ENCODE results near the gene OR11G2. TPM values are rescaled to one million over a fixed set of nuclear protein-coding genes. Genes with fewer than 3 reads are reported as not detected.
"Not testable (repeated sequence)": the region's sequence is repeated elsewhere in the genome, so short reads cannot be mapped to it uniquely, and the experiment has no call there.

The OR11G2 gene
- polyA plus RNA-seq (ENCODE audit: insufficient read length in 3 of 3): under 1 TPM in 1 of 3 donors, not detected in 2; 0.05 TPM
- long read RNA-seq, donor 1: 0 reads
- long read RNA-seq, donor 2: 0 reads
- long read RNA-seq, donor 3: 0 reads
- long read RNA-seq, donor 4: 0 reads
- long read RNA-seq, donor 5: 0 reads
- long read RNA-seq, donor 6: 0 reads
- long read RNA-seq, donor 7, partial matches to known transcripts: 97 of 212 reads
- long read RNA-seq, donor 7, other reads (novel, unspliced or antisense): 115 of 212 reads
- long read RNA-seq, donor 8: 0 reads
- long read RNA-seq, donor 9: 0 reads
- long read RNA-seq, donor 10: 0 reads
- long read RNA-seq, donor 11: 0 reads
- long read RNA-seq, donor 12: 0 reads
- long read RNA-seq, donor 13: 0 reads
- long read RNA-seq, donor 14: 0 reads
- long read RNA-seq, donor 15: 0 reads
- long read RNA-seq, donor 16: 0 reads

- DNase-seq (ENCODE audit: extremely low read depth in 1 of 11, low read depth in 9 of 11, low spot score in 4 of 11): no peak
These were observed at the start of gene OR11G2 for GRCh38 chr14:20190596-20190995. Gene OR11G2 (plus strand): TSS chr14:20190896. CDS start chr14:20197438, 6,542 bp downstream.

GRCh38 chr14:20143911-20144310 lies 46.8 kb upstream of the OR11G2 start:
- no peak for DNase-seq (ENCODE audit: extremely low read depth in 1 of 11, low read depth in 9 of 11, low spot score in 4 of 11)

- DNase-seq (ENCODE audit: extremely low read depth in 1 of 11, low read depth in 9 of 11, low spot score in 4 of 11): no peak
These were observed 45.9 kb upstream of the OR11G2 start for GRCh38 chr14:20144820-20145219.

GRCh38 chr14:20164462-20164861 lies 26.2 kb upstream of the OR11G2 start:
- no peak for DNase-seq (ENCODE audit: extremely low read depth in 1 of 11, low read depth in 9 of 11, low spot score in 4 of 11)

GRCh38 chr14:20167091-20167490 lies 23.6 kb upstream of the OR11G2 start:
- DNase-seq (ENCODE audit: extremely low read depth in 1 of 11, low read depth in 9 of 11, low spot score in 4 of 11): no peak

GRCh38 chr14:20169852-20170251 lies 20.8 kb upstream of the OR11G2 start:
- DNase-seq (ENCODE audit: extremely low read depth in 1 of 11, low read depth in 9 of 11, low spot score in 4 of 11): not testable (repeated sequence)

- not testable (repeated sequence) for DNase-seq (ENCODE audit: extremely low read depth in 1 of 11, low read depth in 9 of 11, low spot score in 4 of 11)
These were observed 16.5 kb upstream of the OR11G2 start for GRCh38 chr14:20174205-20174604.

- DNase-seq (ENCODE audit: extremely low read depth in 1 of 11, low read depth in 9 of 11, low spot score in 4 of 11): no peak
These were observed 14.4 kb upstream of the OR11G2 start for GRCh38 chr14:20176330-20176729.

- DNase-seq (ENCODE audit: extremely low read depth in 1 of 11, low read depth in 9 of 11, low spot score in 4 of 11): no peak
These were observed 13.2 kb upstream of the OR11G2 start for GRCh38 chr14:20177433-20177974.

GRCh38 chr14:20179218-20179617 lies 11.5 kb upstream of the OR11G2 start:
- no peak for DNase-seq (ENCODE audit: extremely low read depth in 1 of 11, low read depth in 9 of 11, low spot score in 4 of 11)

- DNase-seq (ENCODE audit: extremely low read depth in 1 of 11, low read depth in 9 of 11, low spot score in 4 of 11): no peak
These were observed 10.8 kb upstream of the OR11G2 start for GRCh38 chr14:20179880-20180279.

- DNase-seq (ENCODE audit: extremely low read depth in 1 of 11, low read depth in 9 of 11, low spot score in 4 of 11): no peak
These were observed 10.2 kb upstream of the OR11G2 start for GRCh38 chr14:20180486-20180885.

GRCh38 chr14:20184181-20184580 lies 6.5 kb upstream of the OR11G2 start:
- no peak for DNase-seq (ENCODE audit: extremely low read depth in 1 of 11, low read depth in 9 of 11, low spot score in 4 of 11)

- no peak for DNase-seq (ENCODE audit: extremely low read depth in 1 of 11, low read depth in 9 of 11, low spot score in 4 of 11)
These were observed 700 bp downstream of the OR11G2 start for GRCh38 chr14:20191396-20191795.

GRCh38 chr14:20194101-20194500 lies 3.4 kb downstream of the OR11G2 start:
- DNase-seq (ENCODE audit: extremely low read depth in 1 of 11, low read depth in 9 of 11, low spot score in 4 of 11): no peak

GRCh38 chr14:20195170-20195569 lies 4.5 kb downstream of the OR11G2 start:
- not testable (repeated sequence) for DNase-seq (ENCODE audit: extremely low read depth in 1 of 11, low read depth in 9 of 11, low spot score in 4 of 11)

GRCh38 chr14:20195911-20196310 lies 5.2 kb downstream of the OR11G2 start:
- no peak for DNase-seq (ENCODE audit: extremely low read depth in 1 of 11, low read depth in 9 of 11, low spot score in 4 of 11)

GRCh38 chr14:20197459-20197858 lies 6.8 kb downstream of the OR11G2 start:
- DNase-seq (ENCODE audit: extremely low read depth in 1 of 11, low read depth in 9 of 11, low spot score in 4 of 11): no peak

- DNase-seq (ENCODE audit: extremely low read depth in 1 of 11, low read depth in 9 of 11, low spot score in 4 of 11): no peak
These were observed 8.3 kb downstream of the OR11G2 start for GRCh38 chr14:20198991-20199390.

- DNase-seq (ENCODE audit: extremely low read depth in 1 of 11, low read depth in 9 of 11, low spot score in 4 of 11): no peak
These were observed 14.0 kb downstream of the OR11G2 start for GRCh38 chr14:20204721-20205120.

- DNase-seq (ENCODE audit: extremely low read depth in 1 of 11, low read depth in 9 of 11, low spot score in 4 of 11): no peak
These were observed 18.9 kb downstream of the OR11G2 start for GRCh38 chr14:20209595-20209994.
